ENCODE measurements around the gene C2CD4D. TPM values are rescaled to one million over a fixed set of nuclear protein-coding genes. Genes with fewer than 3 reads are reported as not detected.
"Not testable (repeated sequence)": the region's sequence is repeated elsewhere in the genome, so short reads cannot be mapped to it uniquely, and the experiment has no call there.

The C2CD4D gene
- total RNA-seq (2014; rRNA removed; shearing (Covaris generic)), result 0.30 and 0.90 TPM in 2 replicates

GRCh38 chr1:151839457-151840403 lies at the start of gene C2CD4D:
Gene C2CD4D (minus strand): TSS chr1:151839820. CDS start chr1:151838989, 831 bp downstream.
- peak; percentile 95 for DNase-seq
- Histone ChIP-seq H3K4me3 (ENCODE audit: insufficient read depth, low read depth, low read length) (peak within 1 kb of the TSS; percentile 57), H3K27me3 (ENCODE audit: control insufficient read depth, insufficient read depth, low read length) (peaks cover 33% of the 10 kb centered on the region)

DNA sequence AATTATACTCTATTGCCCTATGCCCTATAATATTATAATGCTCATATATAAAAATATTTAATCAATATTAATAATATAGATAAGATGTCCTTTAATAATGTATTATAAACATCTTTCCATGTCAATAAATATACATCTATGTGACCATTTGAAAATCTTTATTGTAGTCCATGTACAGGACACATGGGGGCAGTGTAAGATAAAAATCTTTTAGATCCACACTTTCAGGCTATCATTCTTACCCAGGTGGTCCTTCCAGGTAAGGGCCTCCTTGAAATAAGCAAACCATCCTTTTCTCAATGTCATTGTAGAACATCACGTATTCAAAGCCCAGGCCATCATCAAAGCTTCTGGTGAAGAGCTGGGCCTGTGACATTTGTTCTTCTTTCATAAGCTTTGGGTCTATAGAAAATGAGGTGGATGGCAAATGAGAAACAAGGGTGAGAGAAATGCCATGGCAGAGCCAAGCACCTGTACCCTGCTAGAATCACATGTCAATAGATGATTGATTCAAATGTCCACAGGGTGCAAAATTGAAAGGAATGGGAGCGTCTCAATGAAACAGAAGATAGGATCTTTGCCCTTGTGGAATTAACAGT lies 49.5 kb upstream of the C2CD4D start:
- peaks cover 3% of the 10 kb centered on the region; the same call in 1 of the 2 replicates for H3K36me3 ChIP-seq (replicated peaks; ENCODE audit: control insufficient read depth, insufficient read depth, low read length)
- no peaks in the 10 kb centered on the region for H3K27me3 ChIP-seq (ENCODE audit: control insufficient read depth, insufficient read depth, low read length)
- no peak overlapping the region for H3K4me3 ChIP-seq (ENCODE audit: insufficient read depth, low read depth, low read length)
- no peak for DNase-seq

More at GRCh38 chr1:151839457-151840403, at the start of gene C2CD4D:
- H3K36me3 ChIP-seq (replicated peaks; ENCODE audit: control insufficient read depth, insufficient read depth, low read length), result no peaks in the 10 kb centered on the region

GRCh38 chr1:151887028-151887427 lies 47.4 kb upstream of the C2CD4D start:
- no peak for DNase-seq
- Histone ChIP-seq H3K36me3 (replicated peaks; ENCODE audit: control insufficient read depth, insufficient read depth, low read length) (no peaks in the 10 kb centered on the region; the same call in 1 of the 2 replicates), H3K27me3 (ENCODE audit: control insufficient read depth, insufficient read depth, low read length) (no peaks in the 10 kb centered on the region), H3K4me3 (ENCODE audit: insufficient read depth, low read depth, low read length) (no peak overlapping the region)

DNA sequence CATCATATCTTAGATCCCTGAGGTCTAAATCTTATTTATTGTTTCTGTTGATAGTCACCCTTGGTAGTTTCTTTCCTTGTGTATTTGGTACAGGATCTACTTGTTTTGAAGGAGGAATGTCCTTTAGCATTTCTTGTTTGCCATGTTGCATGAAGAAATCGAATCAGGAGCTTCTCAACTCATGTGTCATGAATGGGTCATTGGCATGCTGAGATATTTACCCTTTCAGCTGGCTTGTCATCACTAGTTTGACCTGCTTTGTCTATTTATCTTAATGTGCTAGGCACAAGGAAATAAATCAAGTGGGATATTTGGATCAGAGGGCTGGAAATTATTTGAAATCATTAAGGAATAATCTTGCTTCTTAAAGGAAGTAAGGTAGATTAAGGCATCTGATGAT lies 45.9 kb upstream of the C2CD4D start:
- no peaks in the 10 kb centered on the region; the same call in 1 of the 2 replicates for H3K36me3 ChIP-seq (replicated peaks; ENCODE audit: control insufficient read depth, insufficient read depth, low read length)
- H3K4me3 ChIP-seq (ENCODE audit: insufficient read depth, low read depth, low read length), result no peak overlapping the region
- DNase-seq, result no peak
- H3K27me3 ChIP-seq (ENCODE audit: control insufficient read depth, insufficient read depth, low read length), result no peaks in the 10 kb centered on the region

GRCh38 chr1:151884879-151885278 lies 45.3 kb upstream of the C2CD4D start:
- not testable (repeated sequence) for H3K27me3 ChIP-seq (ENCODE audit: control insufficient read depth, insufficient read depth, low read length); H3K36me3 ChIP-seq (replicated peaks; ENCODE audit: control insufficient read depth, insufficient read depth, low read length); H3K4me3 ChIP-seq (ENCODE audit: insufficient read depth, low read depth, low read length); DNase-seq

DNA sequence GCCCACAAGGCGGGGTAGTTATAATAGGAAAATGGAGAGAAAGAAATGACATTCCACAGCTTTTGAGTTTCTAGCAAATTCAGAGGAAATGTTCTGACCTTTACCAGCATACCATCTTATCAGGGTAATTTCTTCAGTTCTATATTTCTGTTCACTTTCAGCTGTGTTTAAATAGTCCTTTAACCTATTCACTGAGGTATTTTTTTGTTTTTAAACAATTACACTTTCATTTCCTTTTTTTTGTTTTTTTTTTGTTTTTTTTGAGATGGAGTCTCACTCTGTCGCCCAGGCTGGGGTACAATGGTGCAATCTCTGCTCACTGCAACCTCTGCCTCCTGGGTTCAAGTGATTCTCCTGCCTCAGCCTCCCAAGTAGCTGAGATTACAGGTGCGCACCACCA lies 44.8 kb upstream of the C2CD4D start:
- not testable (repeated sequence) for DNase-seq; H3K27me3 ChIP-seq (ENCODE audit: control insufficient read depth, insufficient read depth, low read length); H3K4me3 ChIP-seq (ENCODE audit: insufficient read depth, low read depth, low read length); H3K36me3 ChIP-seq (replicated peaks; ENCODE audit: control insufficient read depth, insufficient read depth, low read length)

- H3K27me3 ChIP-seq (ENCODE audit: control insufficient read depth, insufficient read depth, low read length); H3K4me3 ChIP-seq (ENCODE audit: insufficient read depth, low read depth, low read length); DNase-seq; H3K36me3 ChIP-seq (replicated peaks; ENCODE audit: control insufficient read depth, insufficient read depth, low read length): not testable (repeated sequence)
Measured at GRCh38 chr1:151883898-151884297, 44.3 kb upstream of the C2CD4D start.

DNA sequence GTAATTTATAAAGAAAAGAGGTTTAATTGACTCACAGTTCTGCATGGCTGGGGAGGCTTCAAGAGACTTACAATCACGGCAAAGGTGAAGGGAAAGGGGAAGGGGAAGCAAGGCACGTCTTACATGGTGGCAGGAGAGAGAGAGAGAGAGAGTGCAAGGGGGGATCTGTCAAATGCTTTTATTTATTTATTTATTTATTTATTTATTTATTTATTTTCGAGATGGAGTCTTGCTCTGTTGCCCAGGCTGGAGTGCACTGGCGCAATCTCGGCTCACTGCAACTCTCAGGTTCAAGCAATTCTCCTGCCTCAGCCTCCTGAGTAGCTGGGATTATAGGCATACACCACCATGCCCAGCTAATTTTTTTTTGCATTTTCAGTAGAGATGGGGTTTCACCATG lies 43.3 kb upstream of the C2CD4D start:
- DNase-seq; H3K36me3 ChIP-seq (replicated peaks; ENCODE audit: control insufficient read depth, insufficient read depth, low read length); H3K4me3 ChIP-seq (ENCODE audit: insufficient read depth, low read depth, low read length); H3K27me3 ChIP-seq (ENCODE audit: control insufficient read depth, insufficient read depth, low read length): not testable (repeated sequence)

DNA sequence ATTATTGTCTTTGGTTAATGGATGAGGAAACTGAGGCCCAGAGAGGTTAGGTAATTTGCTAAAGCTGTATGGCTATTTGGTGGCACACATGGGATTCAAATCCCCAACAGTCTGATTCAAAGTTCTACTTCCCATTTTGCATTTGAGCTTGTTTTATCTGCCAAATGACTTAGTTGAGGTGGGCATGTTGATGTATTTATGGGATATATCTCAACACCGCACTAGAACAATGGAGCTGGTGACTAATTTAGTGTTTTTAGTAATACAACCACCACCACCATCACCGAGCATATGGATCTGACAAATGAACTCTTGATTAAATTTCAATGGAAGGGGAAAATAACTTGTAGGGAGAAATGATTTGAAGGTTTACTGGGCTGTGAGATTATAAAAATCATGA lies 42.8 kb upstream of the C2CD4D start:
- H3K27me3 ChIP-seq (ENCODE audit: control insufficient read depth, insufficient read depth, low read length), result no peaks in the 10 kb centered on the region
- no peak for DNase-seq
- no peaks in the 10 kb centered on the region for H3K36me3 ChIP-seq (replicated peaks; ENCODE audit: control insufficient read depth, insufficient read depth, low read length)
- no peak overlapping the region for H3K4me3 ChIP-seq (ENCODE audit: insufficient read depth, low read depth, low read length)

DNA sequence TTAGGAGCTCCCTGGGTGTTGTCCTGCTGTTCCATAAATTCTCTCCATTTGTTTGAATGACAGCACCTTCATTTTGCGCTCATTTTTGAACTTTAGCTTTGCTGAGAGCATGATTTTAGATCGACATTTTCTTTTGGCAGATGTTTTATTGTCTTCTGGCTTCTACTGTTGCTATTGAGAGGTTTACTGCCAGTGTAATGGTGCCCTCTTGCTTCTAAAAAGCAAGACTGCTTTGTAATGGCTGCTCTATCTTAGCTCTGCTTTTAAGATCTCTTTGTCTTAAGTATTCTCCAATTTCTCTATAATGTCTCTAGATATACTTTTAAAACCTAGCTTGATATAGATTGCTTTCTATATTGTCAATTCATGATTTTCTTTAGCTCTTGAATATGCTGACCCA lies 41.9 kb upstream of the C2CD4D start:
- Histone ChIP-seq H3K36me3 (replicated peaks; ENCODE audit: control insufficient read depth, insufficient read depth, low read length) (no peaks in the 10 kb centered on the region), H3K4me3 (ENCODE audit: insufficient read depth, low read depth, low read length) (no peak overlapping the region), H3K27me3 (ENCODE audit: control insufficient read depth, insufficient read depth, low read length) (no peaks in the 10 kb centered on the region)
- DNase-seq, result no peak

GRCh38 chr1:151875419-151876097 lies 35.9 kb upstream of the C2CD4D start:
- H3K4me3 ChIP-seq (ENCODE audit: insufficient read depth, low read depth, low read length), result no peak overlapping the region

GRCh38 chr1:151872776-151873175 lies 33.2 kb upstream of the C2CD4D start:
- not testable (repeated sequence) for DNase-seq; H3K27me3 ChIP-seq (ENCODE audit: control insufficient read depth, insufficient read depth, low read length); H3K36me3 ChIP-seq (replicated peaks; ENCODE audit: control insufficient read depth, insufficient read depth, low read length)

More at GRCh38 chr1:151875419-151876097, 35.9 kb upstream of the C2CD4D start:
- Histone ChIP-seq H3K36me3 (replicated peaks; ENCODE audit: control insufficient read depth, insufficient read depth, low read length) (no peaks in the 10 kb centered on the region; the same call in 1 of the 2 replicates), H3K27me3 (ENCODE audit: control insufficient read depth, insufficient read depth, low read length) (no peaks in the 10 kb centered on the region)
- DNase-seq, result no peak

DNA sequence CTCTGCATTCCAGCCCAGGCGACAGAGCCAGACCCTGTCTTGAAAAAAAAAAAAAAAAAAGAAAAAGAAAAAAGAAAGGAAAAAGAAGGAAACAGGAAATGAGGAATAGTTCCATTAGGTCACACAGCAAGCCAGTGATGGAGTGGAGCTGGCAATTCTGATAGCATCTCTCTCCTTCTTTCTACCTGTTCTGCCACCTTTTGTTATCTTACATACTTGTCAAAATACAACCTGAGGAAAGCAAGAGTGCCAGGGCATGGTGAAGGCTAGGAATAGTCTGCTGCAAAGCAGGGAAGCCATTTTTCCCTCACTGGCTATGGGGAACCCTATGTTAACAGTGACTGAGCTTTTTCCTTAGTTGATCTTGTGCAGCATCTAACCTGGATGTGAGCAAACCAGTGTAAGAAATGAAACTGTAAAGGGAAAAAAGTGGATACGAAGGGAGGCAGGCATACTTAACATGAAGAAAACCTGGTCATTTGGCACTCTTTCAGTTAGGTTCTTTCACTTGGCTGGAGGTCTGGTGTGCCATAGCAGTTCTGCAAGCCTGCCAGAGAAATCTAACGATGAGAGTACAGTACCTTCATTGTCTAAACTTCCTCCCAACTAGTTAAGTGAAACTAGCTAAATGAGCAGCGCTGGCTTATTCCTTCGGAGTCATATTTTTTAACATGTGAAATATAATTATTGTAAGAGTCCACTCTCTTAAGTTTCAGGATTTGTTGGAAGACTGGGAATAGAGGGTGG lies 31.8 kb upstream of the C2CD4D start:
- Histone ChIP-seq H3K4me3 (ENCODE audit: insufficient read depth, low read depth, low read length) (no peak overlapping the region), H3K27me3 (ENCODE audit: control insufficient read depth, insufficient read depth, low read length) (no peaks in the 10 kb centered on the region), H3K36me3 (replicated peaks; ENCODE audit: control insufficient read depth, insufficient read depth, low read length) (no peaks in the 10 kb centered on the region; the same call in 1 of the 2 replicates)
- DNase-seq, result no peak

More at GRCh38 chr1:151872776-151873175, 33.2 kb upstream of the C2CD4D start:
- H3K4me3 ChIP-seq (ENCODE audit: insufficient read depth, low read depth, low read length), result not testable (repeated sequence)

- Histone ChIP-seq H3K36me3 (replicated peaks; ENCODE audit: control insufficient read depth, insufficient read depth, low read length) (no peaks in the 10 kb centered on the region), H3K27me3 (ENCODE audit: control insufficient read depth, insufficient read depth, low read length) (peaks cover 5% of the 10 kb centered on the region)
- no peak for DNase-seq
Measured at GRCh38 chr1:151868486-151868885, 28.9 kb upstream of the C2CD4D start.

More at GRCh38 chr1:151868486-151868885, 28.9 kb upstream of the C2CD4D start:
- no peak overlapping the region for H3K4me3 ChIP-seq (ENCODE audit: insufficient read depth, low read depth, low read length)

Data from H7 (cell line).